ENCODE results near the gene KCNK3.

The KCNK3 gene

DNA sequence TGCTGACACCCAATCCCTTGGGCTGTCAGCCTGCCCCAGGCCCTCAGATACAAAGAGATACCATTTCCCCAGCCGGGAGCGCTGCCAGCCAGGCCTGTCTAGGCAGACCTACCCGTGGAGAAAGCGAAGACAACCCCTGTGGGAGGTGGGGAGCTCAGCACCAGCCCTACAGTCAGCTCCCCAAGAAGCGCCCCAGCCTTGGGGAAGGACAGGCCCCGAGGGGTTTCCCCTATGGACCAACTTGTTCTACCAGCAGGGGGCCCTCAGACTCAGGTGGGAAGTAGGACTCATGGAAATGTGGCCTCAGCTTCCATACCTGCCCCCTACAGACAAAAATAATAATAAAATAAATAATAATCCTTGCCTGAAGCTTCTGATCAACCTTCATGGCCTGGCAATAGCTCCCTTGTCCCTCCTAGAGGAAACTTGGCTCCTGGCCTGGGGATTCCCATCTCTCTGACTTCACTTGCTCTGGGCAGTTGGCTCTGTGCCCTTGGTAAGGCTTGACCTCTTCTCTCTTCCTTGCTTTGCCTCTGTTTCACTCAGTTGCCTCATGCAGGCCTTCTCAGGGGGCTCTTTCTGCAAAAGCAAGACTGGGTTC lies 78.6 kb downstream of the KCNK3 start:
- Histone ChIP-seq H3K36me3 (replicated peaks; ENCODE audit: insufficient read depth, low read length) (no peaks in the 10 kb centered on the region), H3F3A (ENCODE audit: insufficient read depth, low read length) (no peaks in the 10 kb centered on the region), H4K20me1 (ENCODE audit: insufficient read depth, low read length) (no peaks in the 10 kb centered on the region), H3K4me3 (ENCODE audit: low read length) (no peak overlapping the region), H3K27me3 (replicated peaks; ENCODE audit: insufficient read depth, low read length) (no peaks in the 10 kb centered on the region), H2AFZ (ENCODE audit: low read length) (no peak overlapping the region), H3K9ac (ENCODE audit: low read length) (no peak overlapping the region), H3K9me2 (replicated peaks; ENCODE audit: insufficient read depth, low read length) (no peaks in the 10 kb centered on the region), H3K27ac (ENCODE audit: low read length) (no peak overlapping the region), H3K9me3 (replicated peaks; ENCODE audit: insufficient read depth, low read length) (no peaks in the 10 kb centered on the region), H3K4me1 (ENCODE audit: low read length) (no peaks in the 10 kb centered on the region), H3K4me2 (ENCODE audit: low read depth, low read length) (no peak overlapping the region), H3K79me2 (ENCODE audit: low read length) (peaks cover 31% of the 10 kb centered on the region)
- no peak for DNase-seq
- TF ChIP-seq EZH2phosphoT487 (IDR thresholded peaks at IDR 0.05; ENCODE audit: low read length) (no peak), EZH2 (optimal IDR thresholded peaks at IDR 0.05; ENCODE audit: low read depth, low read length) (no peak)
- TF ChIP-seq, protein P1, sequence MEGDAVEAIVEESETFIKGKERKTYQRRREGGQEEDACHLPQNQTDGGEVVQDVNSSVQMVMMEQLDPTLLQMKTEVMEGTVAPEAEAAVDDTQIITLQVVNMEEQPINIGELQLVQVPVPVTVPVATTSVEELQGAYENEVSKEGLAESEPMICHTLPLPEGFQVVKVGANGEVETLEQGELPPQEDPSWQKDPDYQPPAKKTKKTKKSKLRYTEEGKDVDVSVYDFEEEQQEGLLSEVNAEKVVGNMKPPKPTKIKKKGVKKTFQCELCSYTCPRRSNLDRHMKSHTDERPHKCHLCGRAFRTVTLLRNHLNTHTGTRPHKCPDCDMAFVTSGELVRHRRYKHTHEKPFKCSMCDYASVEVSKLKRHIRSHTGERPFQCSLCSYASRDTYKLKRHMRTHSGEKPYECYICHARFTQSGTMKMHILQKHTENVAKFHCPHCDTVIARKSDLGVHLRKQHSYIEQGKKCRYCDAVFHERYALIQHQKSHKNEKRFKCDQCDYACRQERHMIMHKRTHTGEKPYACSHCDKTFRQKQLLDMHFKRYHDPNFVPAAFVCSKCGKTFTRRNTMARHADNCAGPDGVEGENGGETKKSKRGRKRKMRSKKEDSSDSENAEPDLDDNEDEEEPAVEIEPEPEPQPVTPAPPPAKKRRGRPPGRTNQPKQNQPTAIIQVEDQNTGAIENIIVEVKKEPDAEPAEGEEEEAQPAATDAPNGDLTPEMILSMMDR (IDR thresholded peaks at IDR 0.05; ENCODE audit: low read length) = peak; percentile 33

DNA sequence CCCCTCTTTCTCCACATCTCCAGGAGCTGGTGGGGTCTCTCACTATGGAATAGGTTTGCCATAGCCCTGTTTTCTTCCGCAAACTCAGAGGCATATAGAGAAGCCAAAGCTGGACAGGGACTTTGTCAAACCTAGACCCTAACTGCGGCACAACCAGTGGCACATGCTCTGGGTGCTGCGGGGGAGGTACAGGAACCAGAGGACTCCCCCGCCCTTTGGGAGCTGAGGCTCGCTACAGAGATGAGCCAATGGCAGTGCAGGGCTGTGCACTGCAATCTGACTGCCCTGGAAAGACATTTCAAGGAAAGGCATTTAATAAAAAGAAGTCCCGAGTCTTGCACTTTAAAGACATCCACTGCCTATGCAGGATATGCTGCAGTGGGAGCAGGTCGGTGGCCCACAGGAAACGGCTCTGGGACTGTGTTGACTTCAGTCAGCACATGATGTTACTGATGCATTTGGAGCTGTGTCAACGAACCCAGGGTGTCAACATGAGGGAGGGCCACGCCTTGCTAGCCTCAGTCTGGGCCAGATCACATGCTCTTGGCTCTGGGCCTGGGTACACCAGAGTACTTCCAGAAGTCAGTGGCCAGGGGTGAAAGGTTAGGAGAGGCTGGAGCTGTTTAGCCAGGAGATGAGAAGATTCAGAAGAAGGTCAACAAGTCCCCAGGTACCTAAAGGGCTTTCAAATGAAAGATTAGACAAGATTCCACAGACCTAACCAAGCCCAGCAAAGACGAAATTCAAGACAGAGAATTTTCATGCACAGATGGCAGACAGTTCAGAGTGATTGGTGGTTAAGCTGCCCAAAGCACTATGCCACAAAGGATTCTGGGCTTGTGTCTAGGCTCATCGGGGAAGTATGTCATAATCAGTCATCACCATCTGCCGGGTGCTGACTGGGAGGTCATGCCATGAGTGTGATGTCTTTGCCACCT lies 79.8 kb downstream of the KCNK3 start:
- Histone ChIP-seq H3K9me3 (replicated peaks; ENCODE audit: insufficient read depth, low read length) (no peaks in the 10 kb centered on the region), H4K20me1 (ENCODE audit: insufficient read depth, low read length) (no peaks in the 10 kb centered on the region), H3K4me3 (ENCODE audit: low read length) (no peak overlapping the region), H2AFZ (ENCODE audit: low read length) (no peak overlapping the region), H3K27ac (ENCODE audit: low read length) (no peak overlapping the region), H3K9ac (ENCODE audit: low read length) (no peak overlapping the region), H3K36me3 (replicated peaks; ENCODE audit: insufficient read depth, low read length) (no peaks in the 10 kb centered on the region), H3K79me2 (ENCODE audit: low read length) (peaks cover 22% of the 10 kb centered on the region), H3K4me2 (ENCODE audit: low read depth, low read length) (no peak overlapping the region), H3K9me2 (replicated peaks; ENCODE audit: insufficient read depth, low read length) (no peaks in the 10 kb centered on the region), H3K27me3 (replicated peaks; ENCODE audit: insufficient read depth, low read length) (no peaks in the 10 kb centered on the region), H3F3A (ENCODE audit: insufficient read depth, low read length) (no peaks in the 10 kb centered on the region), H3K4me1 (ENCODE audit: low read length) (no peaks in the 10 kb centered on the region)
- TF ChIP-seq EZH2phosphoT487 (IDR thresholded peaks at IDR 0.05; ENCODE audit: low read length) = no peak
- TF ChIP-seq EZH2 (optimal IDR thresholded peaks at IDR 0.05; ENCODE audit: low read depth, low read length) = no peak
- TF ChIP-seq, protein P1 (IDR thresholded peaks at IDR 0.05; ENCODE audit: low read length) = no peak
- no peak for DNase-seq

DNA sequence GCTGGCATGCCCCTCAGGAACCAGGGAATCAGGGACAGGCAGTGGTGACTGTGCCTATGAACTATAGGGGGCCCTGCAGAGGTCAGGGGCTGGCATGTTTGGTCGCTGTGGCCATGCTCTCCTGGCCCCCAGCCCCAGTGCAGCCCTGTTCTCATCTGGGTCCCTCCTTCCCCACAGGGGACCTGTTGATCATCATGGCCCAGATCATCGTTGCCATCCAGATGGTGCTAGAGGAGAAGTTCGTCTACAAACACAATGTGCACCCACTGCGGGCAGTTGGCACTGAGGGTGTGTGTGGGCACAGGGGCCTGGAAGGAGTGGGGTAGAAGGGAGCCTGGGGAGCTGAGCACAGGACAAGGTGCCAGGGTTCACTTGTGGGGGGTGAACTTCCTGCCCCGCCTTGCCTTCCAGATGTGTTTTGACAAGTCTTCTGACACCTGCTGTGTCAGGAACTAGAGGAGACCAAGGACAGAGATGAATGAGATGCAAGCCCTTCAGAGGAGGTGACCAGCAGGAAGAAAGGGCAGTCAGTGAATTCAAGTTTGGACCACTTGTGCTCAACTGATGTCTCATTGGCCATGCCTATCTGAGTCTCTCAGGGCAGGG lies 83.8 kb downstream of the KCNK3 start:
- H2AFZ ChIP-seq (ENCODE audit: low read length) = no peak overlapping the region
- H4K20me1 ChIP-seq (ENCODE audit: insufficient read depth, low read length) = no peaks in the 10 kb centered on the region
- no peaks in the 10 kb centered on the region for H3K4me1 ChIP-seq (ENCODE audit: low read length)
- DNase-seq = no peak
- no peaks in the 10 kb centered on the region for H3K27me3 ChIP-seq (replicated peaks; ENCODE audit: insufficient read depth, low read length)
- no peaks in the 10 kb centered on the region for H3K9me3 ChIP-seq (replicated peaks; ENCODE audit: insufficient read depth, low read length)
- TF ChIP-seq EZH2phosphoT487 (IDR thresholded peaks at IDR 0.05; ENCODE audit: low read length) (no peak), EZH2 (optimal IDR thresholded peaks at IDR 0.05; ENCODE audit: low read depth, low read length) (no peak)
- TF ChIP-seq, protein P1 (IDR thresholded peaks at IDR 0.05; ENCODE audit: low read length) = no peak
- peaks cover 8% of the 10 kb centered on the region; the same call in 1 of the 2 replicates for H3K79me2 ChIP-seq (ENCODE audit: low read length)
- no peaks in the 10 kb centered on the region for H3F3A ChIP-seq (ENCODE audit: insufficient read depth, low read length)
- no peak overlapping the region for H3K27ac ChIP-seq (ENCODE audit: low read length)
- no peaks in the 10 kb centered on the region for H3K36me3 ChIP-seq (replicated peaks; ENCODE audit: insufficient read depth, low read length)
- no peak overlapping the region for H3K9ac ChIP-seq (ENCODE audit: low read length)
- no peak overlapping the region for H3K4me3 ChIP-seq (ENCODE audit: low read length)
- no peak overlapping the region for H3K4me2 ChIP-seq (ENCODE audit: low read depth, low read length)
- no peaks in the 10 kb centered on the region for H3K9me2 ChIP-seq (replicated peaks; ENCODE audit: insufficient read depth, low read length)
